Left lobe of liver (tissue), 2 donors: ENCODE measurements around the gene PNLDC1. TPM values are rescaled to one million over a fixed set of nuclear protein-coding genes. Genes with fewer than 3 reads are reported as not detected.
A peak's percentile ranks its signal among the peaks of the same experiment; 100 is the strongest.
"Not testable (repeated sequence)": the region's sequence is repeated elsewhere in the genome, so short reads cannot be mapped to it uniquely, and the experiment has no call there.

ENCODE experiments used
- ATAC-seq: fragments of 200-7000 bp; cut with Tn5 transposase; one replicate; pipeline ENCODE4 v1.9.1; 2020; ENCODE audit warnings: mild to moderate bottlenecking, moderate library complexity
- DNase-seq: peaks from one replicate; pipeline ENCODE4 v3.0.0-alpha.2; 2020; ENCODE audit warnings: low spot score
- total RNA-seq: library from RNA; stranded (reverse); gene quantifications from one replicate; pipeline ENCODE4 v1.2.1, GENCODE V29; 2021
- donor health status: DM: no; HTN: no; CAD: no; lungs with moderate emphysema.
- donor health status: DM: no; HTN: yes; CAD: no.

PNLDC1 gene
- total RNA-seq, 1 donor from 2014 or later = 0.23 TPM

DNA sequence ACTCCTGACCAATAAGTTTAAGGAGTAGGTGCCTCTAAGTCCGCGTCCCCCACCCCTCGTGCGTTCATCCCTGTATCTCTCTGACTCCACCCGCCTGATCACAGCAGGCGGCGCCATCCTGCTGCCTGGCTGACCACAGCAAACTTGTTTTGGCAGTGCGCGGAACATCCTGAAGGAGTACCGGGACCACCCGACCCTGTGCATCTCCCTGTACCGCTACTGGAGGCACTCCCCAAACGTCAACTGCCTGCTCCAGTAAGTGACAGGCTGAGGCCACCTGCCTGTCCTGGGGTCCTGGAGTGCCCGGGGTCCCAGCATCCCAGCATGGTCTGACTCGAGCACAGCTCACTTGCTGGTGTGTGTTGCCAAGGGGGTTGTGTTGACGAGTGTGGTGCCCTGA lies 19.0 kb downstream of the PNLDC1 start:
- ATAC-seq (no peak), DNase-seq (no peak)

DNA sequence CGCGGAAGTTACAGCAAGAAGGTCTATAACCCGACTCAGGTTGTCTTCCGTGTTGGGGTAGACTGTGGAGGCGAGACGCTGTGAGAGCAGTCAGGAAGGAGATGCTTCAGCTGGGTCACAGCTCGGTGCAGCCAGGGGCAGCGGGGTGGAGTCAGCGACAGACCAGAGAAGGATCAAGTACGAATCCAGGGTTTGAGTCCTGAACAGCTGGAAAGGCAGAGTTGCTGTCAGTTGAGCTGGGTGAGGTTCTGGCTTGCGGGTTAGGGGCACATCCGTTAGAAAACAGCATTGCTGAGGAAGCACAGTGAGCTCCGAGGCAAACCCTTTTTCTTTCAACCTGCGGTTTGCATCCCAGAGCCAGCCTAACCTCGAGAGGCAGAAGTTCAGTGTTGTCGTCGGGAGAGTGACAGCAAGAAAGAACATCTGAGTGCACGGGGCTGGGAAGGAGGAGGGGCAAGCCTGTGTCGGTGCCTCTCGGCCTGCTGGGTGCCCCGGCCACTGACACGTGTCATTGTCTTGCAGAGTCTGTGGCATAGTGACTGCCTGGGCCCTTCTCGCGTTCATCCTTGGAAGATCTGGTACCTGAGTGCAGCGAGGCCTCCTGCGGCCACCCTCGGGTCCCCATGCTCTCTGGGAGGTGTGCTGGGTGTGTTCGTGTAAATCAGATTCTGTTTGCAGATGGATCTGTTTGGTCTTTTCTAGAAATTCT lies 20.0 kb downstream of the PNLDC1 start:
- DNase-seq (no peak), ATAC-seq (no peak)

DNA sequence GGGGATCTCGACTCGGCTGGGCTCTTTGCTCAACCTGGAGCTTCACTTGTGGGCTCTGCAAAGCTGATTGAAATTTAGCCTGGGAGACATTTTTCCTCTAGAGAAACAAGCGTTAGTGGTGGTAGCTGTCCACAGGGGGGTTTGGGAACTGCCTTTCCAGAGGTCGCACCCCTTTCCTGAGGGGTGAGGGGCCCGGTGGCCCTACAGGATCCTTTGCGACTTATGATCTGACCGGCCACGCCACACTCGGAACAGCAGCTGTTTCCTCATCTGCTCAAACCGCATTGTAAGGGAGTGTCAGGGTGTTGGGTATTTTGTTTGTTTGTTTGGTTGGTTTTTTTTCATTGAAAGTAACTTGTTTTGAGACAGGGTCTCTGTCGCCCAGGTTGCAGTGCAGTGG lies 21.0 kb downstream of the PNLDC1 start:
- ATAC-seq (no peak), DNase-seq (no peak)

DNA sequence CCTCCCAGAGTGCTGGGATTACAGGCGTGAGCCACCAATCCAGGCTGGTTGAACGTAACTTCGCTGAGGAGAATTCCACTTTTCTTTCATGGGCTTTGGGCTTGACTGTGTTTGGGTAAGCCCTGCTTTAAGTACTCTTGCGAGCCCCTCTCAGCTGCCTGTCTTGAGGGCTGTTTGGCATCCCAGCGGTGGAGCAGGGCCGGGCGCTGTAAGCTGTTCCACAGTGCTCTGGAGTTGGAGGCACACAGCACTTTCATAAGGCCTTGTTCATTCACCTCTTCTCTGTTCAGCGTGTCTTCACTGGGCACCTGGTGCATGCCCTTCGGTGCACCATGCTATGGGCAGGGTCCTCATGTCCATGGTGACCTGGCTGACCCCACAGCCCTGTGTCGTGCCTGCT lies 21.6 kb downstream of the PNLDC1 start:
- DNase-seq = no peak
- ATAC-seq = no peak

DNA sequence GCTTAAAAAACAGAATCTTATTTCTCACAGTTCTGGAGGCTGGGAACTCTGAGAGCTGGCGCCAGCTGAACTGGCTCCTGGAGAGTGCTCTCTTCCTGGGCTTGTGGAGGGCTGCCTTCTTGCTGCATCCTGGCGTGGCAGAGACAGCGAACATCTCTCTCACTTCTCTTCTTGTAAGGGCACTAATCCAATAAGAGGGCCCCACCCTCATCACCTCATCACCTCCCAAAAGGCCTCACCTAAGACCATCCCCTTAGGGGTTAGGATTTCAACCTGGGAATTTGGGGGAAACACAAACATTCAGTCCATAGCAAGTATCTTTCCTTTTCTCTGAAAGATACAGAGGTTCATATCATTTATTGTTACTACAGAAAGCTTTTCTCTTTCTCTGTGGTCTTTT lies 23.9 kb downstream of the PNLDC1 start:
- DNase-seq (no peak), ATAC-seq (no peak)

DNA sequence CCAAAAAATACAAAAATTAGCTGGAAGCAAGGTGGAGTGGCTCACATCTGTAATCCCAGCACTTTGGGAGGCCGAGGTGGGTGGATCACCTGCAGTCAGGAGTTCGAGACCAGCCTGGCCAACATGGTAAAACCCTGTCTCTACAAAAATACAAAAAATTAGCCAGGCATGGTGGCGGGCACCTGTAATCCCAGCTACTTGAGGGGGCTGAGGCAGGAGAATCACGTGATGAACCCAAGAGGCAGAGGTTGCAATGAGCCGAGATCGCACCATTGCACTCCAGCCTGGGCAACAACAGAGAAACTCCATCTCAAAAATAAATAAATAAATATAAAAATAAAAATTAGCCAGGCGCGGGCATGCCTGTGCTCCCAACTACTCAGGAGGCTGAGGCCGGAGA lies 24.6 kb downstream of the PNLDC1 start:
- ATAC-seq, DNase-seq: not testable (repeated sequence)

DNA sequence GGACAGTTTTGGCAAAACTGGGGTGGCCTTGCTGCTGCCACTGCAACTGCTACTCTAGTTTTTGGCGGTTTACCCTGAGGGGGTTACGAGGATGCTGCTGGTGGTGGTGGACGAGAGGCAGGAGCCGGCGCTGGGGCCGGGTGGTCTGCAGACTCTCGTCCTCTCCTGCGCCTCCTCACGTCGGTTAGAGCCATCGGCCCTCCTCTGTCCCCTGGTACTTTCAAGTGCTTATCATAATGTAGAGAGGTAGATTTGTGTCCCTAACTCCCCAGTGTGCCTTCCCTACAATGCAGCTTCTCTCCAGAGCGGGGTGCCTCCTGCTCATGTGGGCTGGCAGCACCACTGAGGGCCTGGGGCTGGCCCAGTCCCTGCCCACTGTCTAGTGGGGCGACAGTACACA lies 25.9 kb downstream of the PNLDC1 start:
- ATAC-seq = no peak
- no peak for DNase-seq

DNA sequence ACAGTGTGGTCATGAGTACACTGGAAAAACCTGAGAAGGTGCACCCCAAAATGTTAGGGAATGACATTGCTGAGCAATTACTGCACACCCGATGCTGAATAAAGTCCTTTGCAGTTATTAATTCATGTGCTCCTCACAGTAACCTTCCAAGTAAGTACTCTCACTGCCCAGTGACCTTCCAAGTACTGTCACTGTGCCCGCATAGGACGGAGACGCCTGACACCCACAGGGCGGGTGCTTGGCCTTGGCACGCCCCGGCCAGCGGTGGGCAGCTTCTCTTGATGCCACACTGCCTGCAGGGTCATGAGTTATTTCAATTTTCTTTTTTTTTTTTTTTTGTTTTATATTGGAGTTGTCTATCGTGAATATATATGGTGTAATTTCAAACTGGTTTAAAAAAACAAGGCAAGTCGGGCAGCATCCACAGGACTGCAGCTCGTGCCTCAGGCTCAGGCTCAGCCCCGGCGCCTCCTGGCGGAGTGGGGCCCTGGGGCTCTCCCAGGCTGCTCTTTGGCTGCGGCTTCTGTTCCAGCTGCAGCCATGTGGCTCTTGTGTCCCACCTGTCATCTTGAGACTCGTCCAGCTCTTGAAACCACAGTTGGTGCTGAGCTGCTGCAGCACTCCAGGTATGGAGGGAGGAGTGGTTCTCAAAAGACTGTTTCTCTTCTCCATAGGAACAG lies 27.0 kb downstream of the PNLDC1 start:
- ATAC-seq = no peak
- DNase-seq = no peak

DNA sequence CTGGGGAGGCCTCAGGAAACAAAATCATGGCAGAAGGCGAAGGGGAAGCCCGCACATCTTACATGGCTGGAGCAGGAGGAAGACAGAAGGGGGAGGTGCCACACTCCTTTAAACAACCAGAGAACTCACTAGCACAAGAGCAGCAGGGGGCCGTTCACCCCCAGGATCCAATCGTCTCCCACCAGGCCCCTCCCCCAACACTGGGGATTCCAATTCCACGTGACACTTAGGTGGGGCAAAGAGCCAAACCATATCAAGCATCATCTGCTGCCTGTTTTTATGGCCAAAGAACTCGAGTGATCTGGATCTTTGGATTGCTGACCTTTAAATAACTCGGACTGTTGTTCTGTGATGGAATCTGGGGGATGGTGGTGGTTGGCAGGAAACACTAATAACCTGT lies 28.0 kb downstream of the PNLDC1 start:
- no peak for DNase-seq
- ATAC-seq = no peak

DNA sequence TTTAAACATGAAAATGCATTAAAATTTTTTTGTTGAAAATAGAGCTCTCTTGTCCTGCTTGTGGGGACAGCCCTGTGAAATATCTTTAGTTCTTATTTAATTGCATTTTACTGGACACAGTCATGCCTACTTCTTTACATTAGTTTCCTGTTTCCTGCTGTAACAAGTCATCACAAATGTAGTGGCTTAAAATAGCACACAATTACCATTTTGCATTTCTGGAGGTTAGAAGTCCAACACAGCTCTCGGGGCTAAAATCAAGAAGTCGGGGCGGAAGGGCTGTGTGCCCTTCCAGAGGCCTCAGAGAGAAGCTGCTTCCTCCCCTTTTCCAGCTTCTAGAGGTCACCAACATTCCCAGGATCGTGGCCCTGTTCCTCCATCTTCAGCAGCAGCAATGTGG lies 29.4 kb downstream of the PNLDC1 start:
- ATAC-seq (no peak), DNase-seq (no peak)

DNA sequence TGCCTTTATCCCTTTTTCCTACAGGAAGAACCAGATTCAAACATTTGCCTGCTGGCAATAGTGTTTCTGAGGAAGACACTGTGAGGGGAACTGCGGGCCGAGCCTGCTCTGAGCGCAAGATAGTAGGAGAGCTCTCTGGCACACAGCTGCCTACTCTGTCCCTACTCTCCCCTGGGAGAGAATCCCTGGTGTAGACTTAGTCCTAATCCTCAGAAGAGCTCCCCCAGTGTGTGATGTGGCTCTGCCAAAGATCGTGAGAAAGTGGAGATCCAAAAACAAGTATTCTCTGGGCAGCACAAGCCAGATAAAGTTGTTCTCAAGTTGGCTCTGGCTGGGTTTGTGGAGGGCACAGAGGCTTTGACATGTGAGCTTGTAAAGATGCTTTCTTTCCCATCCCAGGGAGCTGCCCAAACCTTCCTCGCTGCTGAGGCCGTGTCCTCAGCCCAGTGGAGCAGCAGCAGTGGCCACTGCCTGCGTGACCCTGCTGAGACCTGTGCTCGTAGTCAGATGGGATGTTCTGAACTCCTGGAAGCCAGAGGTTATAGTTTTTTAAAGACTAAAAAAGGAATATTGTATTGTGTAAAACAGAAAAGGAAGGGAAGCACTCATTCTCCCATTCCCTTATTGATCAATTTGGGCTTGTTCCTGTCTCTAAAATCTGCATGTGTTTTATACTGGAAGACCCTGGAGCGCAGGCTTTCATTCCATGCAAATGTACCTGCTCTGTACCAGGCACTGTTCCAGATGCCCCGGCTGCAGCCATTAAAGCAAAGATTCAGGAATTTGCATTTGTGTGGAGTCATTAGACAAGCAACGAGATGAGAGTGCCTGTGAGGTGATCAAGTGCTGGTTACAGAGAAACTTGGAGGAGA lies 30.7 kb downstream of the PNLDC1 start:
- no peak for ATAC-seq
- no peak for DNase-seq

DNA sequence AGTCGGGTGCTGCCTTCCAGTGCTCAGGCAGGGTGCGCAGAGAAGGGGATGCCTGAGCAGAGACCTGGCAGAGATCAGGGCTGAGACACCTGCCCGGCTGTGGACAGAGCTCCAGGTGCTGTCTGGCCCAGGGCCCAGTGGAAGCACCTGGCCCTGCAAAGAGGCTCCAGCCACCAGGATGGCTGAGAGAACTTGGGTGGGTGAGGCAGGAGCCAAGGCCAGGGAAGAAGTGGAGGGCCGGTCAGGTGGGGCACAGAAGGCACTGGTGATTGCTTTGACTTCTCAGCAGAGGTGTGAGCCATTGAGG lies 31.2 kb downstream of the PNLDC1 start:
- ATAC-seq = no peak

DNA sequence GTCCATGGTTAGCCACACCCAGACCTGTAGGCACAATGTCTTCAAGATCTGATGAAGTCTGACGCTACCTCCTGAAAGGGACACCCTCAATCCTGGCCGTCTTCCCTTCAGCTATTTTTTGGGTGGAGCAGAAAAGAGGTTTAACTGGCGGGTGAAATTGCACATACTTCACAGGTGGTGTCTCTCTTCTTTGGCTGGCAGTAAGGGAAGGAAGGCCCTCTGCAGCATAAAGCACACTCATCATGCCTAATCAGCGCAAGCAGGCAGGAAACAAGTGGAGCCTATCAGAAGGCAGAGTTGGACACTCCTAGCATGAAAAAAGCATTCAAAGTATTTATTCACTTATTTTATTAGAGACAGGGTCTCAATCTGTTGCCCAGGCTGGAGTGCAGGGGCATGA lies 32.9 kb downstream of the PNLDC1 start:
- no peak for ATAC-seq
- no peak for DNase-seq

More for the DNA sequence above, 31.2 kb downstream of the PNLDC1 start:
- DNase-seq = no peak

DNA sequence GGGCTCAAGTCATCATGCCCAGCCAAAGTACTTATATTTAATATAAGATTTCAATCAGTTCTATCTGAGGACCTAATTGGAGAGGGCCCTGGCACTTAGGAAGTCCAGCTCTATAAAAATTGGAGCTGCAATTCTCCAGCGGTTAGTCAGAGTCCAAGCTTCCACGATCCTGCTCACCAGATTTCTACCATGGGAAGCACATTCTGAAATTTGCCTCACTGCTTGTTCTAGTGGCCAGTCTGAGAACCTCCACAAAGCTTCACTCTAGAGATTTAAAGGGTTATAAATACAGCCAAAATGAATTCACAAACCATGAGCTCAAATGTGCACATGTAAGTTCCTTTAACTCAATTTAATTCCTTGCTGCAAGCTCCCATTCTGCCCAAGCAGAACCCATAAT lies 33.5 kb downstream of the PNLDC1 start:
- DNase-seq = no peak
- no peak for ATAC-seq

DNA sequence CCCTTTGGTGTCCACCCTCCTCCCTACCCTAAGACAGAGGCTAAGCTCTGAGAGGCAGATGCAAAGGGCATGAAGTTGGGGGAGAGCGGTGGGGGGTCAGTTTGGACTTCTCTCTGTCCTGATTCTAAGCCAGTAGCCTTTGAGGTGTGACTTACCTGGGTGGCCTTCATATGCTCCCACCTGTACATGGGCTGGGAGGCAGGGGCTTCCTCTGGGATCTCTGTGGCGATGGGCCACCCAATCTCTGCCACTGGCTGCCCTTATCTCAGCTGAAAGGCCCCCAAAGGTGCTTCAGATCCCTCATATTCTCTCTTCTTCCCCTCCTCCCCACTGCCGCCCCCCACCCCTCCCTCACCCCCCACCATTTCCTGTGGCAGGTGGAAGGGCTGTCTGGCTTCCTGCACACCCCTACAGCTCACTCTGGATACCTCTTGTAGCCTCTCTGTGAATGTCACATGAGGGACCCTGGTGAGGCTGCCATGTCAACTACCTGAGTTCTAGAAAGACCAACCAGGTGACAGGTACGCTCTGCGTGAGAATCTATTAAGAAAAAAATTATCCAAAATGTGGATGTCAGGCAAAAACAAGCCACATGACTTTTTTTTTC lies 34.0 kb downstream of the PNLDC1 start:
- DNase-seq (no peak), ATAC-seq (no peak)

DNA sequence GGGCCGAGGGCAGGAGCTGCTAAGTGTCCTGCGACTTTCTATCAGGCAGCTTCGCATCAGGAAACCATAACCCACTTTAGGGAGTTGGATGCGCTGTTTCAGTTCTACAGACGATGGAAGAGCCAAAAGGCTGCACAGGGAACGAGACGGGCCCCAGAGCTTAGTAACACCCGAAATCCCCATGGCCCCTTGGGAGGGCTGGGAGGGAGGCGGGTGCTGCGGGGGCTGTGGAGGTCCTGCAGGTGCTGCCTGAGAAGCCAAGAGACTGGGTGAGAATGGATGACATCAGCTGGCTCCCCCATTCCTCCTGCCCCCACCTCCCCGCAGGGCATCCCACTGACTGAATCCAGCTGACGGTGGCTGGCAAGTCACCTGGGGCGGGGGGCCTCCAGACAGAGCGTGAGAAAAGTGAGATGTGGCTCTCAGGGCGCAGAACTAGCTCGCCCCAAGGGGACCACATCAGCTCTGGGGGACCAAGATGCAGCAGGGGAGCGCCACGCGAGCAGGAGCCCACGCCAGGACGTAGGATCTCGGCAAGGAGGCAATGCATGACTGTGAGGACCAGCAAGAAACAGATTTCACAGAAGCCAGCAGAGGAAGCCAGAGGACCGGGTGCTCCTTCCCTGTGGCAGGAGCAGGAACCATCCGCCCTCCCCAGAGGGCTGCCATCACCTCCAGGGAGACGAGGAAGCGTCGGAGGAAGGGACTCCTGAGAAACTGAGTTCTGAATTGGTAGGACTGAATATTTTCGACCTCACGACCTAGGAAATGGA lies 36.8 kb downstream of the PNLDC1 start:
- ATAC-seq = no peak
- peak; percentile 28 for DNase-seq

DNA sequence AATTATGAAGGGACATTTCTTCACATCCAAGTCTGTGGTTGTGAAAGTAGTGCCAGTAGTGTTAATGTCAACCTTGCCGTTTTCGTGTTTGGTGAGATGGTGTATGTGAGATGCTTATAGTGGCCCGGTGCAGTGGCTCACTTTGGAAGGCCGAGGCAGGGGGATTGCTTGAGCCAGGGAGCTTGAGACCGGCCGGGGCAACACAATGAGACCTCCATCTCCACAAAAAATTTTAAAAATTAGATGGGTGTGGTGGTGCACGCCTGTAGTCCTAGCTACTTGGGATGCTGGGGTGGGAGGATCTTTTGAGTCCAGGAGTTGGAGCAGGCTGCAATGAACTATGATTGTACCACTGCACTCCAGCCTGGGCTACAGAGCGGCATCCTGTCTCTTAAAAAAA lies 37.4 kb downstream of the PNLDC1 start:
- DNase-seq (peak; percentile 7), ATAC-seq (no peak)

DNA sequence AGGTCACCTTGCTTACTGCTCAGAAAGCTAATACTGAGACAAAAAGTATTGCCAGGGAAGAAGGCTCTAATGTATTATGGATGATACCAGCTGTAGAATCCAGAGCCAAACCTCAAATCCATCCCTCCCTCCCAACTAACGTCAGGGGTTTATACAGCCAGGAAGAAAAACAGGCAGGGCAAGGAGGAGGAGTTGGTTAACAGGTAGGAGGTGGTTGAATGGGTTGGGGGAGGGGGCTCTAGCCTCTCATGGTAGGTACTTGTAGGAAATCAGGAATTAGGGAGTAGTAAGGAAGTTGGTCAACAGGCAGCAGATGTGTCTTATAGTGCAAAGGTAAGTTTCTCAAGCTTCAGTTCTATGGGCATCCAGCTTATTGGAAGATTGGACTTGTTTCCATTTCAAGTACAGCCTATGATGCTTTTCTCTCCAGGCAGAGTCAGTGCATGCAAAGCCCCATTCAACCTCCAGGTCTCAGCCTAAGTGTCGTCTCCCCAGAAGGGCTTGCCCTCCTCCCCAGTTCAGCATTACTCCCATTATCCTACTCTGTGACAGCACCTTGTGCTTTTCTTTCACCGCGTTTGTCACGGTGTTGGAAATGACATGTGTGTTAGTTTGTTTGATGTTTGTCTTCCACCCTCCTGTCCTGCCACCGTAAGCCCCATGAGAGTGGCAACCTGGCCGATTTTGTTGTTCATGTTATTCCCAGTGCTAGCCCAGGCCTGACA lies 38.1 kb downstream of the PNLDC1 start:
- no peak for ATAC-seq
- peak; percentile 18 for DNase-seq

DNA sequence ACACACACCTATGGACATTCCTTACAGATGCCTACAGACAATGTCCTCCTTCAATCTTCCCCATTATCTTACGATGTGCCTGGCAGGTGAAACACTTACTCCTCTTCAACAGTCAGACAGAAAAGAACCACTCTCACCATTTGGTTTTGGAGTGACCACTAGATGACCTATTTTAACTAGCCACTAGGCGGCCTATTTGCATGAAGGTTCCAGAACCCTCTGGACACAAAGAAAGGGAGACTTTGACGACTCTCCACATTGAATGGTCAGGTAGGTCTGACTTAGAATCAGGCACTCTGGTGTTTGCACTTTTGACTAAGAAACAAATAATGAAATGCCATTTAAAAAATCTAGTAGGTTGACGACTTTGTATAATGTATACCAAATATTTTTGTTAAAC lies 42.0 kb downstream of the PNLDC1 start:
- DNase-seq (peak; percentile 38), ATAC-seq (peak; percentile 86)
